DMS153 treated with DMSO at 0.1 percent for 48 hours (cell line): ENCODE measurements around the gene ZNF366.

Experiments used
- DNase-seq: peaks from one replicate; lab custom pipeline; 2025; ENCODE audit not compliant: unreplicated experiment; lab: John Stamatoyannopoulos, UW

The ZNF366 gene

GRCh38 chr5:72507231-72507906 lies at the start of gene ZNF366:
Gene ZNF366 (minus strand): TSS chr5:72507410. CDS start chr5:72461496, 45,914 bp downstream.
- DNase-seq, result no peak

- DNase-seq, result peak; percentile 38
Measured at GRCh38 chr5:72556351-72557166, 49.3 kb upstream of the ZNF366 start.

GRCh38 chr5:72555871-72556270 lies 48.7 kb upstream of the ZNF366 start:
- no peak for DNase-seq

- DNase-seq, result no peak
Measured at GRCh38 chr5:72554897-72555296, 47.7 kb upstream of the ZNF366 start.

GRCh38 chr5:72552041-72552557 lies 44.9 kb upstream of the ZNF366 start:
- no peak for DNase-seq

GRCh38 chr5:72550595-72550994 lies 43.4 kb upstream of the ZNF366 start:
- DNase-seq, result no peak

- DNase-seq, result no peak
Measured at GRCh38 chr5:72543811-72544210, 36.6 kb upstream of the ZNF366 start.

- DNase-seq, result no peak
Measured at GRCh38 chr5:72543365-72543764, 36.2 kb upstream of the ZNF366 start.

GRCh38 chr5:72542695-72543094 lies 35.5 kb upstream of the ZNF366 start:
- DNase-seq, result no peak

GRCh38 chr5:72541501-72542225 lies 34.5 kb upstream of the ZNF366 start:
- DNase-seq, result no peak

- DNase-seq, result no peak
Measured at GRCh38 chr5:72540759-72541438, 33.7 kb upstream of the ZNF366 start.

GRCh38 chr5:72539726-72540125 lies 32.5 kb upstream of the ZNF366 start:
- DNase-seq, result no peak

- DNase-seq, result peak; percentile 0
Measured at GRCh38 chr5:72539038-72539437, 31.8 kb upstream of the ZNF366 start.

GRCh38 chr5:72537166-72537565 lies 30.0 kb upstream of the ZNF366 start:
- peak; percentile 25 for DNase-seq

- no peak for DNase-seq
Measured at GRCh38 chr5:72531496-72532190, 24.4 kb upstream of the ZNF366 start.

GRCh38 chr5:72530196-72530595 lies 23.0 kb upstream of the ZNF366 start:
- DNase-seq, result no peak

- no peak for DNase-seq
Measured at GRCh38 chr5:72529383-72529782, 22.2 kb upstream of the ZNF366 start.

- DNase-seq, result no peak
Measured at GRCh38 chr5:72525816-72526215, 18.6 kb upstream of the ZNF366 start.

- DNase-seq, result no peak
Measured at GRCh38 chr5:72523960-72524582, 16.9 kb upstream of the ZNF366 start.

- no peak for DNase-seq
Measured at GRCh38 chr5:72522607-72523006, 15.4 kb upstream of the ZNF366 start.
